H54 (cell line): ENCODE results near the gene RACGAP1.

ENCODE experiments used
- DNase-seq: peaks from one replicate; pipeline ENCODE4 v3.0.0; 2011; ENCODE audit warnings: low spot score, mixed read lengths; ENCODE audit not compliant: insufficient read length
- FAIRE-seq: peaks from 3 replicates; lab custom pipeline; 2011; peaks lifted over from hg19 to GRCh38; lab: Jason Lieb, UNC
- POLR2A ChIP-seq: IDR thresholded peaks from 2 replicates; pipeline ENCODE4 v1.6.1; 2011; ENCODE audit warnings: low read depth, mild to moderate bottlenecking, low read length

RACGAP1 gene

GRCh38 chr12:49942921-49943624 lies 82.2 kb downstream of the RACGAP1 start:
- FAIRE-seq (no peak), DNase-seq (no peak)
- no peak for TF ChIP-seq POLR2A

DNA sequence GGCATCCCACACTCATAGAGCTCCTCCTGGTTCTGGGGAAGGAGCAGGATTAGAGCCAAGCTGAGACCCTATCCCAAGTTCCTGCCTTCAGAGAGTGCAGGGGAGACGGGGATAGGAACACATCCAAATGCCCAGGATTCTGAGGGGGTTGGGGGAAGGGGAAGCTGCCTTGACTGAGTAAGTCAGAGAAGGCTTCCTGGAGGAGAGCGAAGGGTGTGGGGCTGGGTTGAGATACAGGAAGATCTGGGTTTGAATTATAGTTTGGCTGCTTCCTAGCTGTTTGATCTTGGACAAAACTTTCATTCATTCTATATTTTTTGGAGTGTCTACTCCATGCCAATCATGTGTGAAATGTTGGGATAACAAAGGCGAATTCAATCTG lies 82.8 kb downstream of the RACGAP1 start:
- FAIRE-seq (no peak), DNase-seq (no peak)
- TF ChIP-seq POLR2A, result no peak

DNA sequence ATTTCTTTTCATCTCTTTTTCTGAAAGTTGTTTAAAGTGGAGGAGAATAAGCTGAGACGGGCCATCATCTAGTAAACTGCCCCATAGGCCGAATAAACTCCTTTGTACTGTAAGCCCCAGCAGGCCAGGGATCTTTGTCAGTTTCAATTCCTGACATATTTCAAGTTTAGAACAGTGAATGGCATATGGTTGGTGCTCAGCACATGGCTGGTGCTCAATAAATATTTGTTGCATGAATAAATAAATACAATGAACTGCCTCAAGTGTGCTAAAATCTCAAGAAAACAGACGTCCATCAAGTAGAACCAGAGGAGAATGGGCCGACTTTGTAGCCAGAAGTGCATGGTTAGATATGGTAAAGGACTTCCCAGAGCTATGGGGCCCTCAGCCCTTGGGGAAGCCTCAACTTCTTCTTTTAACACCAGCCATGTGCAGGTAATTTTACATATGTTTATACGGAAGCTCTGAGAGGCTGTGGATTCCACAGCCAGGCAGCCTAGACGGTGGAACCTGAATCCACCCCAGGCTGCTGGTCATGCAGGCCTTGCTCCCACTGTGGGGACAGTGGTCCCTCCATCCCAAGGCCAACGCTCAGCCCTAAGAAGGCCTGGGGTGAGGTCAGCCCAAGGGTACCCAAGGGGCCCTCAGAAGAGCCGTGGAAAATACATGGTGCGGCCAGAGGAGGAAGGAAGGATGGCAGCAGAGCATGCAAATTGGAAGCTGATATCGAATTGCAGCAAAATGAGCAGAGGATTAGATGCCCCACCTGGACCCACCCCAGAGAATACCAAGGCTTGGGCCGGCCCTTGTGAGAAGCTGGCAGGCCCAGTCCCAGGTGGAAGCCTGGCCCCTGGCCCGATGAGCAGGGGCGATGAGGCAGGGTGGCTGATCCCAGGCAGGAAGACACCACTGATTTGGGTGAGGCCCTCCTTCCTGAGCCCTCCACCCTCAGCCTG lies 83.5 kb downstream of the RACGAP1 start:
- FAIRE-seq, result no peak
- TF ChIP-seq POLR2A, result no peak
- DNase-seq, result no peak

- DNase-seq, result no peak
- FAIRE-seq, result no peak
- no peak for TF ChIP-seq POLR2A
These were observed 85.6 kb downstream of the RACGAP1 start for GRCh38 chr12:49939707-49940106.

DNA sequence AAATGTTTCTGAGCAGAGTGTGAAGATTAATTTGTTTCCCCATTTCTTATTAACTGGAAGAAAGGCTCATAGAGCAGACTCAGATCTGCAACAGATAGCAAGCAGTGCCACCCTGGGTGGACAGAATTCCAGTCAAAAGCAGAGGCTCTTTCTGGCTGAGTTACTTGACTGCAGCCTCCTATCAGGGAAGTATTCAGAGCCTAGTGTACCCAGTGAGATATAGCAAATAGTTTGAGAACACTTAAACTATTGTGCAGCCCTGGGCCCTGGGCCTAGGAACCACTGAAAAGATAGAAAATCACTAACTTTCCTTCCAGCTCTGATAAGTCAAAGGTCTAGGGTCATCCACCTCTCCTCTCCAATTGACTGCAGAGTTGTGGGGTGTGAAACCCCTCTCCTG lies 86.0 kb downstream of the RACGAP1 start:
- FAIRE-seq, result no peak
- no peak for TF ChIP-seq POLR2A

More for the DNA sequence above, 86.0 kb downstream of the RACGAP1 start:
- no peak for DNase-seq
